Measurements from ENCODE around the gene KDM4C. TPM values are rescaled to one million over a fixed set of nuclear protein-coding genes. Genes with fewer than 3 reads are reported as not detected.

The KDM4C gene
- total RNA-seq, 1 donor from 2014 or later = 11.1 TPM

DNA sequence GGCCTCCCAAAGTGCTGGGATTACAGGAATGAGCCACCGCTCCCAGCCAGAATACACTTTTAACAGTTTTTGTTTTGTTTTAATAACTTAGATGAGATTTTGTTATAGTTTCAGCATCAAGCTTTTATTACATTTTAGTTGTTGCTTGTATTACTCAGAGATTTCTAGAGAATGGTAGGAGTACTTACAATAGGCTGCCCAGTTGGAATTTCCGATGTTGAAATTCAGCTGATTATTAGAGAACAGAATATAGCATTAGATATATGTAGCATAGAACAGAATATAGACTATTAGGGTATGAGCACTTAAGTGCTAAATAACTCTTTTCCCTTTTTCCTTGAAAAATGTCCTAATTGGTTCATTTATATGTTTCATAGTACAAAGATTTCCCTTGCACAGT lies 6.2 kb downstream of the KDM4C start:
- peaks cover 8% of the 10 kb centered on the region for H3K27me3 Mint-ChIP-seq (ENCODE audit: insufficient read depth, low read depth)
- peaks cover 16% of the 10 kb centered on the region for H3K4me1 Mint-ChIP-seq
- H3K4me3 Mint-ChIP-seq = no peak overlapping the region
- no peak overlapping the region for H3K9ac ChIP-seq
- no peaks in the 10 kb centered on the region for H3K36me3 Mint-ChIP-seq
- no peak overlapping the region for H2AFZ ChIP-seq (replicated peaks)
- peaks cover 7% of the 10 kb centered on the region for H3K9me3 Mint-ChIP-seq
- H4K20me1 ChIP-seq (ENCODE audit: low read depth) = no peaks in the 10 kb centered on the region
- DNase-seq (ENCODE audit: low spot score) = no peak
- H3K27ac Mint-ChIP-seq = no peak overlapping the region
- H3K9me3 ChIP-seq (ENCODE audit: low read depth) = no peaks in the 10 kb centered on the region
- no peak overlapping the region for H3K27ac ChIP-seq
- peaks cover 12% of the 10 kb centered on the region for H3K27me3 ChIP-seq
- TF ChIP-seq EZH2phosphoT487 (IDR thresholded peaks at IDR 0.05) = no peak
- TF ChIP-seq CTCF (IDR thresholded peaks at IDR 0.05) = no peak
- TF ChIP-seq EZH2 (IDR thresholded peaks at IDR 0.05) = no peak
- peaks cover 10% of the 10 kb centered on the region for H3F3A ChIP-seq (ENCODE audit: low read depth)
- H3K79me2 ChIP-seq (ENCODE audit: low read depth) = peaks cover 34% of the 10 kb centered on the region
- no peak overlapping the region for H3K4me3 ChIP-seq
- peaks cover 9% of the 10 kb centered on the region for H3K4me1 ChIP-seq
- no peaks in the 10 kb centered on the region for H3K36me3 ChIP-seq
- no peak overlapping the region for H3K4me2 ChIP-seq

DNA sequence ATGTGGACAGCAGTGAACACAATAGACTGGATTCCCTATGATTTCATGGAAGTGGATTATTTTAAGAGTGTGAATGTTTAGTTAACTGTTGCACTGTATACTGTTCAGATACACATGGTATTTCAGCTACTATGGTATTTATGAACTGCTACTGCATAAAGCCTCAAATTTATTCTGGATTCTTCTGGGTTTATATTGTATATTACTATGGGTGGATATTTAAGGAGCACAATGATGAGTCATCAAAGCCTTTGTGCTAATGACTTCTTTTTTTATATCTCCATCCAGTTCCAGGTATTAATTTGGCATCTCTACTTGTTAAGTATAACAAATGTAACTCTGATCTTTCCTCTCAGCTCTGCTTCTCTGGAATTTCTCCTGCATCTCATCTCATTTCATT lies 6.8 kb downstream of the KDM4C start:
- TF ChIP-seq EZH2 (IDR thresholded peaks at IDR 0.05) (no peak), EZH2phosphoT487 (IDR thresholded peaks at IDR 0.05) (no peak), CTCF (IDR thresholded peaks at IDR 0.05) (no peak)
- Mint-ChIP-seq H3K36me3 (no peaks in the 10 kb centered on the region), H3K4me1 (peaks cover 12% of the 10 kb centered on the region), H3K27ac (no peak overlapping the region), H3K9me3 (peaks cover 7% of the 10 kb centered on the region), H3K27me3 (ENCODE audit: insufficient read depth, low read depth) (peaks cover 8% of the 10 kb centered on the region), H3K4me3 (no peak overlapping the region)
- H3K27me3 ChIP-seq = peaks cover 7% of the 10 kb centered on the region
- H3F3A ChIP-seq (ENCODE audit: low read depth) = peaks cover 5% of the 10 kb centered on the region
- no peak overlapping the region for H2AFZ ChIP-seq (replicated peaks)
- no peak overlapping the region for H3K27ac ChIP-seq
- no peak overlapping the region for H3K9ac ChIP-seq
- H3K4me2 ChIP-seq = no peak overlapping the region
- no peak for DNase-seq (ENCODE audit: low spot score)
- H3K36me3 ChIP-seq = no peaks in the 10 kb centered on the region
- H3K4me3 ChIP-seq = no peak overlapping the region
- H3K79me2 ChIP-seq (ENCODE audit: low read depth) = peaks cover 34% of the 10 kb centered on the region
- peaks cover 9% of the 10 kb centered on the region for H3K4me1 ChIP-seq
- H3K9me3 ChIP-seq (ENCODE audit: low read depth) = no peaks in the 10 kb centered on the region
- no peaks in the 10 kb centered on the region for H4K20me1 ChIP-seq (ENCODE audit: low read depth)

- Histone ChIP-seq H3F3A (ENCODE audit: low read depth) (peaks cover 2% of the 10 kb centered on the region), H3K4me1 (peaks cover 9% of the 10 kb centered on the region), H3K9ac (no peak overlapping the region), H3K9me3 (ENCODE audit: low read depth) (no peaks in the 10 kb centered on the region), H3K27me3 (peaks cover 2% of the 10 kb centered on the region), H3K27ac (no peak overlapping the region), H3K4me2 (no peak overlapping the region), H3K36me3 (no peaks in the 10 kb centered on the region), H3K4me3 (no peak overlapping the region), H2AFZ (replicated peaks) (no peak overlapping the region), H3K79me2 (ENCODE audit: low read depth) (peaks cover 32% of the 10 kb centered on the region), H4K20me1 (ENCODE audit: low read depth) (no peaks in the 10 kb centered on the region)
- H3K27ac Mint-ChIP-seq = no peak overlapping the region
- H3K27me3 Mint-ChIP-seq (ENCODE audit: insufficient read depth, low read depth) = peaks cover 7% of the 10 kb centered on the region
- H3K4me1 Mint-ChIP-seq = peaks cover 11% of the 10 kb centered on the region
- no peaks in the 10 kb centered on the region for H3K36me3 Mint-ChIP-seq
- DNase-seq (ENCODE audit: low spot score) = no peak
- peaks cover 7% of the 10 kb centered on the region for H3K9me3 Mint-ChIP-seq
- no peak overlapping the region for H3K4me3 Mint-ChIP-seq
- TF ChIP-seq EZH2phosphoT487 (IDR thresholded peaks at IDR 0.05) (no peak), EZH2 (IDR thresholded peaks at IDR 0.05) (no peak), CTCF (IDR thresholded peaks at IDR 0.05) (no peak)
Measured at GRCh38 chr9:6764950-6765349, 7.2 kb downstream of the KDM4C start.

All from neural progenitor cell (in vitro differentiated cells).